ENCODE results near the gene MMP23B.

The MMP23B gene

GRCh38 chr1:1602968-1603506, 28.9 kb upstream of the MMP23B start:
- no peak for DNase-seq

- no peak for DNase-seq
Measured at GRCh38 chr1:1603671-1604373, 28.2 kb upstream of the MMP23B start.

- no peak for DNase-seq
Measured at GRCh38 chr1:1604374-1605033, 27.5 kb upstream of the MMP23B start.

GRCh38 chr1:1605034-1605591, 26.9 kb upstream of the MMP23B start:
- DNase-seq, result peak; percentile 4

GRCh38 chr1:1605724-1606123, 26.2 kb upstream of the MMP23B start:
- DNase-seq, result no peak

GRCh38 chr1:1606232-1606631, 25.7 kb upstream of the MMP23B start:
- DNase-seq, result no peak

GRCh38 chr1:1609822-1610485, 22.0 kb upstream of the MMP23B start:
- DNase-seq, result no peak

GRCh38 chr1:1610796-1611195, 21.2 kb upstream of the MMP23B start:
- no peak for DNase-seq

- DNase-seq, result no peak
Measured at GRCh38 chr1:1612104-1612400, 19.9 kb upstream of the MMP23B start.

GRCh38 chr1:1613509-1614082, 18.4 kb upstream of the MMP23B start:
- no peak for DNase-seq

- peak; percentile 37 for DNase-seq
Measured at GRCh38 chr1:1614204-1614953, 17.6 kb upstream of the MMP23B start.

- no peak for DNase-seq
Measured at GRCh38 chr1:1614954-1615255, 17.1 kb upstream of the MMP23B start.

GRCh38 chr1:1615256-1616044, 16.5 kb upstream of the MMP23B start, which contains the start of gene MIB2:
Gene MIB2, plus strand, starts transcription at chr1:1615500. Its CDS starts 7,953 bp downstream, at chr1:1623453.
- peak; percentile 97 for DNase-seq

- DNase-seq, result no peak
Measured at GRCh38 chr1:1616045-1616790, 15.8 kb upstream of the MMP23B start.

- no peak for DNase-seq
Measured at GRCh38 chr1:1616838-1617237, 15.1 kb upstream of the MMP23B start.

- DNase-seq, result no peak
Measured at GRCh38 chr1:1617516-1617915, 14.5 kb upstream of the MMP23B start.

GRCh38 chr1:1617925-1618324, 14.0 kb upstream of the MMP23B start:
- no peak for DNase-seq

- no peak for DNase-seq
Measured at GRCh38 chr1:1618396-1619068, 13.4 kb upstream of the MMP23B start.

GRCh38 chr1:1619917-1620361, 12.0 kb upstream of the MMP23B start:
- no peak for DNase-seq

GRCh38 chr1:1620433-1621139, 11.4 kb upstream of the MMP23B start:
- no peak for DNase-seq
